IMR-90 (cell line): ENCODE results near the gene DNAJC30.

Experiments used
- CEBPB ChIP-seq: IDR thresholded peaks from 2 replicates; pipeline ENCODE4 v1.6.1; 2012; ENCODE audit warnings: low read depth, low read length, improper control_type of control experiment
- CHD1 ChIP-seq: IDR thresholded peaks from 2 replicates; pipeline ENCODE4 v1.6.1; 2012; ENCODE audit warnings: low read depth, low read length, improper control_type of control experiment
- FOS ChIP-seq: fragments of 150-350 bp; IDR thresholded peaks from 2 replicates; pipeline ENCODE4 v1.6.1; 2016; ENCODE audit warnings: low read depth, low read length
- MAFK ChIP-seq: IDR thresholded peaks from 2 replicates; pipeline ENCODE4 v1.6.1; 2012; ENCODE audit warnings: low read depth, low read length, improper control_type of control experiment
- MAZ ChIP-seq: IDR thresholded peaks from 2 replicates; pipeline ENCODE4 v1.6.1; 2012; ENCODE audit warnings: low read depth, mild to moderate bottlenecking, low read length, improper control_type of control experiment, moderate library complexity, borderline replicate concordance
- POLR2A ChIP-seq: IDR thresholded peaks from 2 replicates; pipeline ENCODE4 v1.6.1; 2012; ENCODE audit warnings: mild to moderate bottlenecking, low read depth, low read length
- RAD21 ChIP-seq: IDR thresholded peaks from 2 replicates; pipeline ENCODE4 v1.6.1; 2012; ENCODE audit warnings: low read length, improper control_type of control experiment
- RFX5 ChIP-seq: IDR thresholded peaks from 2 replicates; pipeline ENCODE4 v1.8.0; 2012; ENCODE audit warnings: low read depth, mild to moderate bottlenecking, low read length, moderate library complexity
- TF ChIP-seq, protein P1 (sequence below): conservative IDR thresholded peaks from 2 replicates; pipeline ENCODE4 v1.5.1; 2012; ENCODE audit warnings: mild to moderate bottlenecking, low read depth, low read length, improper control_type of control experiment

DNA sequence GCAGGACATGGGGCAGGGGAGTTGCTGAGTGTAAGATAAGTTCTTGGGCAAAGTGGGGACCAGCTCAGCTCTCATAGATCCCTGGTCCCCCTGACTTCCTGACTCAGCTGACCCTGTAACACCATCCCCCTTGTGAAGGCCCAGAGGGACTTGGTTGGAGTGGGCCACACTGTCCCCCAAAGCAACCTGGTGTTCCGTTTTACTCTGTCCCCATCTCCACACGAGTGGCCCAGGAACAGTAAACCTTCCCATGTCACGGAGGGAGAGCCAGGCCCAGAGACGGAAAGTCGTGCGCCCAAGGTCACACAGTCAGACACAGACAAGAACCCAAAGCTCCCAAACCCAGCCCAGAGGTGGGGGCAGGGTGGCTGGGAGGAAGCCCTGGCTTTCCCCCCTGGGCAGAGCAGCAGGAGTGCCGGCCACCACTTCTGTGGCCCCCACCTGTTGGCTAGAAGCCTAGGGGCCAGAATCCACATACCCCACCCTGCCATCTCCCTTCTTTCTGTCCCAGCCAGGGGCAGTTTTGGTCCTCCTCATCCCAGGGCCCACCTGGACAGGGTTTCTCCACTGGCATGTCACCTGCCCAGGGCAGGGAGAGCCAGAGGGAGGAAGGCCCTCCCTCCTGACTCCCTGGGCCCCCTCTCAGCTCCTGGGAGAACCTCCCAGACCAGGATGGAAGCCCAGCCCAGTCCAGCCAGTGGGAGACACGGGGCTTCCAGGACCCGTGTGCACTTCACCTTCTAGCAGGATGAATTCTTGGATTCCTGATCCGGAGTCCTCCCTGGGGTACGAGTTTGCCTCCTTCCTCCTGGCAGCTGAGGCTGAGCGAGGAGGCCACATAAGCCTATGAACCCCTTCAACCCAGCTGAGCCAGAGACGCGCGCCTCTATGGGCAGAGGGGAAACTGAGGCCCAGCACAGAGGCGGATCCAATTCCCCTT, 36.2 kb downstream of the DNAJC30 start:
- TF ChIP-seq, protein P1, sequence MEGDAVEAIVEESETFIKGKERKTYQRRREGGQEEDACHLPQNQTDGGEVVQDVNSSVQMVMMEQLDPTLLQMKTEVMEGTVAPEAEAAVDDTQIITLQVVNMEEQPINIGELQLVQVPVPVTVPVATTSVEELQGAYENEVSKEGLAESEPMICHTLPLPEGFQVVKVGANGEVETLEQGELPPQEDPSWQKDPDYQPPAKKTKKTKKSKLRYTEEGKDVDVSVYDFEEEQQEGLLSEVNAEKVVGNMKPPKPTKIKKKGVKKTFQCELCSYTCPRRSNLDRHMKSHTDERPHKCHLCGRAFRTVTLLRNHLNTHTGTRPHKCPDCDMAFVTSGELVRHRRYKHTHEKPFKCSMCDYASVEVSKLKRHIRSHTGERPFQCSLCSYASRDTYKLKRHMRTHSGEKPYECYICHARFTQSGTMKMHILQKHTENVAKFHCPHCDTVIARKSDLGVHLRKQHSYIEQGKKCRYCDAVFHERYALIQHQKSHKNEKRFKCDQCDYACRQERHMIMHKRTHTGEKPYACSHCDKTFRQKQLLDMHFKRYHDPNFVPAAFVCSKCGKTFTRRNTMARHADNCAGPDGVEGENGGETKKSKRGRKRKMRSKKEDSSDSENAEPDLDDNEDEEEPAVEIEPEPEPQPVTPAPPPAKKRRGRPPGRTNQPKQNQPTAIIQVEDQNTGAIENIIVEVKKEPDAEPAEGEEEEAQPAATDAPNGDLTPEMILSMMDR, result no peak
- TF ChIP-seq CEBPB, result no peak
- no peak for TF ChIP-seq POLR2A
- no peak for TF ChIP-seq FOS
- TF ChIP-seq MAZ, result no peak
- TF ChIP-seq MAFK, result no peak
- TF ChIP-seq RFX5, result no peak
- no peak for TF ChIP-seq CHD1
- TF ChIP-seq RAD21, result no peak
